Small intestine (tissue), 7 donors: ENCODE data around the gene LPAR1. TPM values are rescaled to one million over a fixed set of nuclear protein-coding genes. Genes with fewer than 3 reads are reported as not detected.
"Not testable (repeated sequence)": the region's sequence is repeated elsewhere in the genome, so short reads cannot be mapped to it uniquely, and the experiment has no call there.

Source experiments
- DNase-seq, 2 donors: peaks; one replicate each; pipeline versions ENCODE4 v3.0.0 to v3.0.0-alpha.2; 2013
- FAIRE-seq: peaks from 2 replicates; lab custom pipeline; 2012; peaks lifted over from hg19 to GRCh38; lab: Jason Lieb, UNC
- H3K27ac ChIP-seq, 3 donors: one replicate each; pipeline ENCODE4 v1.5.1; 2013; ENCODE audit warnings: low read length in 2 of 3, mild to moderate bottlenecking in 2 of 3, control low read depth in 1 of 3, inconsistent platforms in 1 of 3, low read depth in 1 of 3, moderate library complexity in 1 of 3
- H3K27me3 ChIP-seq, 3 donors: one replicate each; pipeline ENCODE4 v1.6.1; 2013; ENCODE audit warnings: low read length in 3 of 3, inconsistent platforms in 1 of 3; ENCODE audit not compliant: control insufficient read depth in 3 of 3, insufficient read depth in 3 of 3
- H3K36me3 ChIP-seq, 3 donors: one replicate each; pipeline ENCODE4 v1.6.1; 2013; ENCODE audit warnings: low read length in 3 of 3, inconsistent platforms in 1 of 3, low read depth in 1 of 3, mild to moderate bottlenecking in 1 of 3, moderate library complexity in 1 of 3; ENCODE audit not compliant: control insufficient read depth in 3 of 3, insufficient read depth in 2 of 3
- H3K4me1 ChIP-seq, 3 donors: one replicate each; pipeline ENCODE4 v1.6.1; 2013; ENCODE audit warnings: low read length in 2 of 3, inconsistent platforms in 1 of 3, low read depth in 1 of 3, mild to moderate bottlenecking in 1 of 3, moderate library complexity in 1 of 3; ENCODE audit not compliant: control insufficient read depth in 3 of 3, insufficient read depth in 2 of 3
- H3K4me3 ChIP-seq, 3 donors: one replicate each; pipeline ENCODE4 v1.5.1; 2013; ENCODE audit warnings: low read length in 3 of 3, control low read depth in 1 of 3, inconsistent platforms in 1 of 3, low read depth in 1 of 3, mild to moderate bottlenecking in 1 of 3, moderate library complexity in 1 of 3
- H3K9me3 ChIP-seq, 2 donors: one replicate each; pipeline ENCODE4 v1.6.1; 2013; ENCODE audit warnings: low read depth in 1 of 2, low read length in 1 of 2; ENCODE audit not compliant: control insufficient read depth in 2 of 2, insufficient read depth in 1 of 2
- WGBS, 3 donors: extraction: QIAGEN DNeasy Blood & Tissue Kit; methylation state at CpG; one replicate each; pipeline ENCODE4 v1.1.7; 2013; 5-methylcytosine and 5-hydroxymethylcytosine counted together
- polyA plus RNA-seq, 4 donors: library from polyadenylated mRNA; stranded (reverse) in 3 of 4; unstranded in 1 of 4; fragments of 200-250 nt in 3 of 4; fragments of 120-200 nt in 1 of 4; gene quantifications; one replicate each; pipeline versions ENCODE4 v1.2.1 to v1.2.3, GENCODE V29; 2013
- donor health status: healthy with polysubstance abuse.
- donor health status: control.
- donor health status: control.
- donor health status: Bipolar disorder and iron deficiency.
- donor health status: healthy.

LPAR1 gene
- polyA plus RNA-seq, 4 donors: 7.4 to 15.7 (median 11.4) TPM

GRCh38 chr9:110874963-110875674 is 163.2 kb downstream of the LPAR1 start:
- no peak overlapping the region for H3K27ac ChIP-seq
- WGBS, 3 donors: 70 to 87% (median 71%) methylated on average over 14 of the region's 14 CpGs
- no peak overlapping the region for H3K4me3 ChIP-seq
- FAIRE-seq (no peak), DNase-seq (peak in 1 of 2 donors; percentile 14)
- peaks cover 0 to 5% (median 0%) of the 10 kb centered on the region in 3 donors for H3K36me3 ChIP-seq
- no peaks in the 10 kb centered on the region for H3K9me3 ChIP-seq
- H3K4me1 ChIP-seq: no peaks in the 10 kb centered on the region
- H3K27me3 ChIP-seq: no peaks in the 10 kb centered on the region

- no peak for DNase-seq
- H3K36me3 ChIP-seq: peaks cover 0 to 5% (median 0%) of the 10 kb centered on the region in 3 donors
- FAIRE-seq: no peak
- H3K27ac ChIP-seq: no peak overlapping the region
- no peaks in the 10 kb centered on the region for H3K9me3 ChIP-seq
- WGBS, 3 donors: 67 to 90% (median 75%) methylated on average over 6 of the region's 6 CpGs
- H3K4me3 ChIP-seq: no peak overlapping the region
- no peaks in the 10 kb centered on the region for H3K27me3 ChIP-seq
- no peaks in the 10 kb centered on the region for H3K4me1 ChIP-seq
Measured at GRCh38 chr9:110872920-110873319, 165.3 kb downstream of the LPAR1 start.

GRCh38 chr9:110871736-110872135 is 166.5 kb downstream of the LPAR1 start:
- Histone ChIP-seq H3K27me3 (no peaks in the 10 kb centered on the region), H3K4me3 (no peak overlapping the region), H3K27ac (no peak overlapping the region), H3K36me3 (peaks cover 0 to 5% (median 0%) of the 10 kb centered on the region in 3 donors), H3K4me1 (no peaks in the 10 kb centered on the region), H3K9me3 (no peaks in the 10 kb centered on the region)
- FAIRE-seq (no peak), DNase-seq (no peak)
- WGBS, 3 donors: 84 to 95% (median 89%) methylated on average over 1 of the region's 1 CpG

- H3K4me1 ChIP-seq: no peaks in the 10 kb centered on the region
- FAIRE-seq (no peak), DNase-seq (no peak)
- no peak overlapping the region for H3K27ac ChIP-seq
- H3K4me3 ChIP-seq: no peak overlapping the region
- no peaks in the 10 kb centered on the region for H3K36me3 ChIP-seq
- WGBS, 3 donors: 65 to 90% (median 89%) methylated on average over 1 of the region's 1 CpG
- H3K9me3 ChIP-seq: no peaks in the 10 kb centered on the region
- no peaks in the 10 kb centered on the region for H3K27me3 ChIP-seq
Measured at GRCh38 chr9:110869931-110870330, 168.3 kb downstream of the LPAR1 start.

- no peaks in the 10 kb centered on the region for H3K36me3 ChIP-seq
- no peaks in the 10 kb centered on the region for H3K27me3 ChIP-seq
- no peaks in the 10 kb centered on the region for H3K4me1 ChIP-seq
- WGBS, 3 donors: 47 to 92% (median 83%) methylated on average over 2 of the region's 2 CpGs
- no peak overlapping the region for H3K27ac ChIP-seq
- peaks cover 2 to 27% of the 10 kb centered on the region in 2 donors for H3K9me3 ChIP-seq
- FAIRE-seq (no peak), DNase-seq (no peak)
- H3K4me3 ChIP-seq: no peak overlapping the region
Measured at GRCh38 chr9:110864011-110864410, 174.3 kb downstream of the LPAR1 start.

- not testable (repeated sequence) for DNase-seq, FAIRE-seq
- 87 to 95% (median 89%) methylated on average over 4 of the region's 4 CpGs for WGBS, 3 donors
Measured at GRCh38 chr9:110861370-110862110, 176.7 kb downstream of the LPAR1 start.

GRCh38 chr9:110856772-110857171 is 181.5 kb downstream of the LPAR1 start:
- Histone ChIP-seq H3K4me3 (no peak overlapping the region), H3K27ac (no peak overlapping the region), H3K4me1 (no peaks in the 10 kb centered on the region), H3K36me3 (no peaks in the 10 kb centered on the region), H3K27me3 (no peaks in the 10 kb centered on the region), H3K9me3 (peaks cover 3 to 29% of the 10 kb centered on the region in 2 donors)
- 53 to 77% (median 60%) methylated on average over 3 of the region's 3 CpGs for WGBS, 3 donors
- FAIRE-seq (no peak), DNase-seq (no peak)

More at GRCh38 chr9:110861370-110862110, 176.7 kb downstream of the LPAR1 start:
- H3K4me3 ChIP-seq, H3K36me3 ChIP-seq, H3K27ac ChIP-seq, H3K4me1 ChIP-seq, H3K27me3 ChIP-seq: not testable (repeated sequence)
- H3K9me3 ChIP-seq: peaks cover 2 to 27% of the 10 kb centered on the region in 2 donors

GRCh38 chr9:110850401-110851135 is 187.7 kb downstream of the LPAR1 start:
- FAIRE-seq (no peak), DNase-seq (no peak)
- H3K4me1 ChIP-seq: no peaks in the 10 kb centered on the region
- H3K36me3 ChIP-seq: no peaks in the 10 kb centered on the region
- H3K27me3 ChIP-seq: no peaks in the 10 kb centered on the region
- peaks cover 0 to 5% of the 10 kb centered on the region in 2 donors for H3K9me3 ChIP-seq
- no peak overlapping the region for H3K27ac ChIP-seq
- 71 to 83% (median 72%) methylated on average over 6 of the region's 6 CpGs for WGBS, 3 donors
- H3K4me3 ChIP-seq: no peak overlapping the region
